ENCODE results near the gene STAT5B. TPM values are rescaled to one million over a fixed set of nuclear protein-coding genes. Genes with fewer than 3 reads are reported as not detected.
A peak's percentile ranks its signal among the peaks of the same experiment; 100 is the strongest.

The STAT5B gene
- total RNA-seq, 1 donor from 2014 or later = 184 TPM

DNA sequence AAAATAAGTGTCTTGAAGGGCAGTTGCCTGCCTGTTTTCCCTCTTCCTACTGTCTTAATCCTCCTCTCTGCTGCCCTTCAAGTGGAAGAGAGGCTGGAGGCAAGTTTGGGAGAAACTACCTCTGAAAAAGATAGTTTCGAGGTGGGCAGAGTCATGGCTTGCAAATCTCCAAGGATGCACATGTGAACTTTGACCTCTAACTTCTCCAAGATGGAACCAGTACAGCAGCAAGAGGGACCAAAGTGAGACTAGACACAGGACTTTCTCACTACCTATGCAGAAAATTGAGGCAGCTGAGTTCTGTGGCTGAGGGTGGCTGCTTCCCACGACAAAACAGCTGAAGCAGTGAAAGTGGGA is 94.4 kb downstream of the STAT5B start:
- intact Hi-C loops (cut with micrococcal nuclease) = loop anchor here (1.0 to 10.0 kb wide), 5 partner anchors 27 to 217 kb away; partner anchors contain the start of genes CNP, DHX58 and STAT5A
- peak overlapping the region; percentile 15 for H3K27ac Mint-ChIP-seq
- H3K36me3 Mint-ChIP-seq (ENCODE audit: low read depth) = peaks cover 3% of the 10 kb centered on the region
- DNase-seq = peak; percentile 56
- H3K4me3 Mint-ChIP-seq = peak overlapping the region; percentile 66
- peaks cover 44% of the 10 kb centered on the region for H3K4me1 Mint-ChIP-seq
- H3K9me3 Mint-ChIP-seq = no peaks in the 10 kb centered on the region
- peaks cover 25% of the 10 kb centered on the region for H3K27me3 Mint-ChIP-seq

GRCh38 chr17:42180922-42181850 is 95.0 kb downstream of the STAT5B start, which contains the start of gene KCNH4:
KCNH4 (minus strand) TSS chr17:42181142; CDS start chr17:42180945, 197 bp downstream.
- intact Hi-C loops (cut with micrococcal nuclease) = loop anchor here (1.0 to 10.0 kb wide), 5 partner anchors 26 to 216 kb away; partner anchors contain the start of genes CNP, DHX58 and STAT5A
- Mint-ChIP-seq H3K4me3 (peak within 1 kb of the TSS; percentile 70), H3K9me3 (no peaks in the 10 kb centered on the region), H3K4me1 (peaks cover 44% of the 10 kb centered on the region), H3K27ac (peak within 1 kb of the TSS; percentile 15), H3K36me3 (ENCODE audit: low read depth) (peaks cover 3% of the 10 kb centered on the region), H3K27me3 (peaks cover 25% of the 10 kb centered on the region)
- peak; percentile 96 for DNase-seq

DNA sequence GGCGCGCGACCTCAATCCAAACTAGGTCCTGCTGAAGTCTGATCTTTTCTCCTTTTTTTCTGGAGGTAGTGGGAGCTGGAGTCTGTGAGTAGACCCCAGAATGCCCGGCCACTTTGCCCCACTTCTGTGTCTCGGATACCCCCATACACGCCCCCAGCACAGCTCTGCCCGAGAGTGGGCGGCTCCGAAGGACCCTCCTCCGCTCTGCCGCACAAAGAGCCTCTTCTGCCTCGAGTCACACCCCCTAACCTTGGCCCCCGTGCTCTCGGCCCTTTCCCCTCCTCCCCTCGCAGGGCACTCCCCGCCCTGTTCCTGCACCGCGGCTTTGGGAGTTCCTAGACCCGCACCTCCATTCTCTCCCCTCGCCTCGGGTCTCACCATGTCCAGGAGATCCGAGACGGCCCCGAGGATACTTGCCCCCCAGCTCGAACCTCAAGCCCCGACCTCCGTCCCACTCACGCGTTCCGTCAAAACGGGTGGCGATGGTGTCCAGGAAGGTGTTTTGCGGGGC is 95.7 kb downstream of the STAT5B start:
- Mint-ChIP-seq H3K27me3 (peaks cover 25% of the 10 kb centered on the region), H3K9me3 (no peaks in the 10 kb centered on the region), H3K4me1 (peaks cover 42% of the 10 kb centered on the region), H3K27ac (peak overlapping the region; percentile 11), H3K4me3 (peak overlapping the region; percentile 70), H3K36me3 (ENCODE audit: low read depth) (peaks cover 3% of the 10 kb centered on the region)
- intact Hi-C loops (cut with micrococcal nuclease) = loop anchor here (2.0 to 10.0 kb wide), 4 partner anchors 68 to 216 kb away; partner anchors contain the start of genes CNP, DHX58 and STAT5A
- DNase-seq = peak; percentile 63

DNA sequence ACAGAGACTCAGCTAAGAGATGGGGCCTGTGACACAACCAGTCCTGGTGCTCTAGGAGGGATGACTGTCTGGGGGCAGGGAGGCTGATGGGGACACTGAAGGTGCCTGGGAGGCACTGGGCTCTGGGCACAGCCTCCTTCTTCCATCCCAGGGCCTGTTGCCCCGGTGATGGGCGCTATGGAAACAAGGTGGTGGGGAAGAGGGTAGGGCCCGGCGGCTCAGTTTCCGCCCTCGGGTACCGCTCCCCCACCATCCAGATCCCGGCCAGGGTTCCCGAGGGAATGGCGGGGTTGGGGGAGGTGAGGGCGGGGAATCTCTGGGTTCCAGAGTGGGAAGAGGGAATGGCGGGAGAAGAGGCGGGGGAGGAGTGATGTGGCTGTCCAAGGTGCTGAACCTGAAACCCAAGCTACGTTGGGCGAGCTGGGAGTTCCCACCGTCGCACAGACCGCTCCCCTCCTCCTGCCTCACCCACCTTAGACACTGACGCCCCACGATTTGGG is 96.2 kb downstream of the STAT5B start:
- peaks cover 40% of the 10 kb centered on the region for H3K4me1 Mint-ChIP-seq
- DNase-seq = peak; percentile 79
- intact Hi-C loops (cut with micrococcal nuclease) = loop anchor here (2.0 to 10.0 kb wide), 4 partner anchors 68 to 215 kb away; partner anchors contain the start of genes CNP, DHX58 and STAT5A

GRCh38 chr17:42179335-42179734 is 96.9 kb downstream of the STAT5B start:
- Mint-ChIP-seq H3K27ac (no peak overlapping the region), H3K4me1 (peaks cover 38% of the 10 kb centered on the region), H3K4me3 (no peak overlapping the region), H3K27me3 (peaks cover 25% of the 10 kb centered on the region), H3K9me3 (no peaks in the 10 kb centered on the region), H3K36me3 (ENCODE audit: low read depth) (peaks cover 3% of the 10 kb centered on the region)
- intact Hi-C loops (cut with micrococcal nuclease) = no loop called here
- DNase-seq = peak; percentile 55

More for the DNA sequence above, 96.2 kb downstream of the STAT5B start:
- Mint-ChIP-seq H3K9me3 (no peaks in the 10 kb centered on the region), H3K27me3 (peaks cover 25% of the 10 kb centered on the region), H3K27ac (no peak overlapping the region), H3K4me3 (peak overlapping the region; percentile 70), H3K36me3 (ENCODE audit: low read depth) (peaks cover 3% of the 10 kb centered on the region)

DNA sequence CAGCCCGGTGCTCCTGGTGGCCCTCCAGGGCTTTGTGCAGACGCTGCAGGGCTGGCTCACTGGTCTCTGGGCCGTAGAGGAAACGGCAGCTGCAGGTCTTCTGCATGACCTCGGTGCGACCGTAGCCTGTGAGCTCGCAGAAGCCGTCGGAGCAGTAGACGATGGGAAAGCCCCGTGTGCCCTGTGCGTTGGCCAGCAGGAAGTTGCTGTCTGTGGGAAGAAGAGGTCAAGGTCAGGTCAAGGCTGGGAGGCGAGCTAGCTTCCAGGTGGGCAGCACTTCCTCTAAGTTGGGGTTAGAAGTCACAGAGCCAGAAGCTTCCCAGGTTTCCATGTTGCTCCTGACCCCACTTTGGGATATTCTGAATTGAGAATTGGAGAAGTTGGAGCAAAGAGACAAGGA is 97.4 kb downstream of the STAT5B start:
- intact Hi-C loops (cut with micrococcal nuclease) = no loop called here
- Mint-ChIP-seq H3K4me1 (peaks cover 37% of the 10 kb centered on the region), H3K36me3 (ENCODE audit: low read depth) (peaks cover 3% of the 10 kb centered on the region), H3K4me3 (peak overlapping the region; percentile 49), H3K9me3 (no peaks in the 10 kb centered on the region), H3K27me3 (peaks cover 25% of the 10 kb centered on the region), H3K27ac (peak overlapping the region; percentile 39)
- peak; percentile 70 for DNase-seq

DNA sequence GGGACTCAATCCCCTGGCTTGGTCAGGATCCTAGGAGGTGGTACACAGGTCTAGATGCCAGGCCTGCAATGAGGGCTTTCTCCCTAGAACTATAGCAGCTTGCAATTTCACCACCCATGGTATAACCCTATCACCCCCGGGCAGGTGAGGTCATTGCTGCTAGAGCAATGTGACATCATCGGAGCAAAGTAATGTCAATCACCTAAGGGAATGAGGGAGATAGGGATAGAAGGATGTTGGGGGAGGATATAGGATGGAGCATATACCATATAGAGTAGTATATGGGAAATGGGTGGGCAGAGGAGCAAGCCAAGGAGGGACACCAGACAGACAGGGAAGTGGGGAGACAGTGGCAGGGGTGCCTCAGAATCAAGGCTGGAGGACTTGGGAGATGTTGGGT is 98.5 kb downstream of the STAT5B start:
- Mint-ChIP-seq H3K9me3 (no peaks in the 10 kb centered on the region), H3K4me1 (peaks cover 29% of the 10 kb centered on the region), H3K27ac (no peak overlapping the region), H3K27me3 (peaks cover 25% of the 10 kb centered on the region), H3K4me3 (no peak overlapping the region), H3K36me3 (ENCODE audit: low read depth) (peaks cover 3% of the 10 kb centered on the region)
- intact Hi-C loops (cut with micrococcal nuclease) = no loop called here
- DNase-seq = no peak

DNA sequence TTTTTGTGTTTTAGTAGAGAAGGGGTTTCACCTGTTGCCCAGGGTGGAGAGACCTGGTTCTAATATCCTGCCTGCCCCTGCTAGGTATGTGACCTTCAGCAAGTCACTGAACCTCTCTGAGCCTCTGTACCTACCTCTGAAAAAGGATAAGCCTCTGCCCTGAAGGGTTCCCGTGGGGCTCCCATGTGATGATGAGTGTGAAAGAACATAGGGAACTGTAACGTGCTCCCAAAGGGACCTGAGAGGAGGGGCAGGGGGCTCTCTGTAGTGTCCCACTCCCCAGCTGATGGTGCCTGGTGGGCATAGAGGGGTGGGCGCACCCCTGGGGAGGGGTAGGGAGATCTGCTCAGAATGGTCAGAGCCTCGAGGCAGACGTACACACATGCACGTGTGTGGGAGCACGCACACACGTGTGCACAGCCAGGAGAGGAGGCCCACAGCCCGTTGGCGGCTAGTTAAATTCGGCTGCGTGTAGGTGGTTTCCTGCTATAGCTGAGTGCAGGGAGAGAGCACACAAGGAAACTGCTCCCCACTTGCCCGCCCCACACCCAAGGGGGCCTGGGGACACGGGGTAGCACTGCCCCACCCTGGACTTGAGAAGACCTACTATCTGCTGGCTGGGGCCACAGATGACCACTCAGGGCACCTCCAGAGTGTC is 101.9 kb downstream of the STAT5B start:
- Mint-ChIP-seq H3K4me3 (no peak overlapping the region), H3K36me3 (ENCODE audit: low read depth) (peaks cover 3% of the 10 kb centered on the region), H3K27ac (no peak overlapping the region), H3K4me1 (peaks cover 15% of the 10 kb centered on the region), H3K9me3 (no peaks in the 10 kb centered on the region), H3K27me3 (peaks cover 11% of the 10 kb centered on the region)
- intact Hi-C loops (cut with micrococcal nuclease) = no loop called here
- DNase-seq = no peak

DNA sequence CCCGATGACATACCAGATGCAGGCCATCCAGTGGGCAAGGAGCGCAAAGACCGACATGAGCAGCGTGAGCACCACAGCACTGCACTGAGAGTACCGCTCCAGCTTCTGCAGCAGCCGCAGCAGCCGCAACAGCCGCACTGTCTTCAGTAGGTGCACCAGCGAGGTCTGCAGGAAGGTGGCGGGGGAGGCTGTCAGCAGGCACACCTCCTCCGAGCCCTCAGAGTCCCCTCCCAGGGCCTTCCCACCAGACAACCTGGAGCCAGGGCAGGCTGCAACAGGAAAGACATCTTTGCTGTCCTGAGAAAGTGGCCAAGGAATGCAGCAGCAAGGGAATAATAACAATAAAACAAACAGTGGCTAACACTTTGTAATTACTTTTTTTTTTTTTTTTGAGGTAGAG is 104.4 kb downstream of the STAT5B start:
- intact Hi-C loops (cut with micrococcal nuclease) = no loop called here
- no peak for DNase-seq
- H3K36me3 Mint-ChIP-seq (ENCODE audit: low read depth) = no peaks in the 10 kb centered on the region
- no peak overlapping the region for H3K27ac Mint-ChIP-seq
- H3K27me3 Mint-ChIP-seq = peaks cover 2% of the 10 kb centered on the region
- no peak overlapping the region for H3K4me3 Mint-ChIP-seq
- H3K4me1 Mint-ChIP-seq = peaks cover 4% of the 10 kb centered on the region
- no peaks in the 10 kb centered on the region for H3K9me3 Mint-ChIP-seq

DNA sequence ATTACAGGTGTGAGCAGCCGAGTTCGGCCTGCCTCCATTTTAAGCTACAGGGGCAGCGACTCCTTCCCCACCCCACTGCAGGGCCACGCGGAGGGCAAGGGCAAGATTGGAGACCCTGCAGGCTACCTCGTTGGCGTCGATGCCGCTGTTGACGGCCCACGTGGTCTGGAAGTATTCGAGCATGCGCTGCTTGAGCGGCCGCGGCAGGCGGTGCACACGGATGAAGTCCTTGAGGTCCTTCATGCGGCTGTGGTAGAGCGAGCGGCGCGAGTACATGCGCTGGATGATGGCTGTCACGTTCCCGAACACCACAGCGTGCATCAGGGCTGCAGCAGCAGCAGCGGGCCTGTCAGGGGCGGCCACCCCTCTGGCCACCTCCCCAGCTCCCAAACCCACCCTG is 106.8 kb downstream of the STAT5B start:
- DNase-seq = no peak
- no peaks in the 10 kb centered on the region for H3K9me3 Mint-ChIP-seq
- no peaks in the 10 kb centered on the region for H3K36me3 Mint-ChIP-seq (ENCODE audit: low read depth)
- no peak overlapping the region for H3K27ac Mint-ChIP-seq
- H3K4me1 Mint-ChIP-seq = no peaks in the 10 kb centered on the region
- no peak overlapping the region for H3K4me3 Mint-ChIP-seq
- peaks cover 2% of the 10 kb centered on the region for H3K27me3 Mint-ChIP-seq
- intact Hi-C loops (cut with micrococcal nuclease) = no loop called here

DNA sequence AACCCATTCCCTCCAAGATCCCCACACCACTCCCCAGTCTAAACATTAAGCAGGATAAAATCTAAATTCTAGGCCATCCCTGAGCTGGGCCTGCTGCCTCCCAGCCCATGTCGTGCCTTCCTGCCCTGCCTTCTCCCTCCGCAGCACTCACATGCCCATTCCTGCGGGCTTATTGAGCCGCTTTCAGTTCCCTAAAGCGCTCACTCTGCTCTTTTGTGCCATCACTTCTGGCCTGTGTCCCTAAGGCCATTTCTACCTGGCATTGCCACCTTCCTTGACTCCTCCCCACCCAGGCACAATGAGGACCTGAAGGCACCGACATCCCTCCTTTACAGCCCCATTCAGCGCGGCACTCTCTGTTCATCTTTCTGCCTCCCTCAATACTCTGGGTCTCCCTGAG is 108.4 kb downstream of the STAT5B start:
- H3K9me3 Mint-ChIP-seq = no peaks in the 10 kb centered on the region
- no peak overlapping the region for H3K27ac Mint-ChIP-seq
- no peaks in the 10 kb centered on the region for H3K36me3 Mint-ChIP-seq (ENCODE audit: low read depth)
- H3K27me3 Mint-ChIP-seq = peaks cover 2% of the 10 kb centered on the region
- DNase-seq = no peak
- peaks cover 4% of the 10 kb centered on the region for H3K4me1 Mint-ChIP-seq
- H3K4me3 Mint-ChIP-seq = no peak overlapping the region
- intact Hi-C loops (cut with micrococcal nuclease) = no loop called here

GRCh38 chr17:42166196-42166763 is 109.9 kb downstream of the STAT5B start:
- Mint-ChIP-seq H3K27me3 (peaks cover 2% of the 10 kb centered on the region), H3K4me3 (no peak overlapping the region), H3K27ac (no peak overlapping the region), H3K36me3 (ENCODE audit: low read depth) (no peaks in the 10 kb centered on the region), H3K9me3 (no peaks in the 10 kb centered on the region), H3K4me1 (peaks cover 4% of the 10 kb centered on the region)
- no peak for DNase-seq
- intact Hi-C loops (cut with micrococcal nuclease) = no loop called here

DNA sequence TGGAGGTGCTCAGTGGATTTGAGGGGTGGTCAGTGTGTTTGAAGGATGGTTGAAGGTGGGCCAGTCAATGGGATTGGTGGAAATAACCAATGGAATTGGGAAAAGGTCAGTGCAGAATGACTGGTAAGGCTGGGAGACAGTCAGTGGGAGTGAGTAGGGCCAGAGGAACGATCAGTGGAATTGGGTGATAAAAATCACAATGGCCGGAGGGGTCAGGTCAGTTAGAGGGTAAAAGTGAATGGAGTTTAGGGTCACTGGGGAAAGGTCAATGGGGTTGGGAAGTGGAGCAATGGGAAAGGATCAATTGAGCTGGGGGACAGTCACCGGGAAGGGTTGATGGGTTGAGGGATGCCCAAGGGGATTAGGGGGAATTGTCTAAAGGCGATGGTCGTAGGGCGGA is 110.4 kb downstream of the STAT5B start:
- H3K27me3 Mint-ChIP-seq = peaks cover 2% of the 10 kb centered on the region
- no peak overlapping the region for H3K27ac Mint-ChIP-seq
- no peak for DNase-seq
- intact Hi-C loops (cut with micrococcal nuclease) = no loop called here
- H3K9me3 Mint-ChIP-seq = no peaks in the 10 kb centered on the region
- peaks cover 4% of the 10 kb centered on the region for H3K4me1 Mint-ChIP-seq
- H3K4me3 Mint-ChIP-seq = no peak overlapping the region
- H3K36me3 Mint-ChIP-seq (ENCODE audit: low read depth) = no peaks in the 10 kb centered on the region

Data from activated CD4-positive, alpha-beta T cell treated with anti-CD3 and anti-CD28 coated beads, Interleukin-2, amount 10 ng/mL, durations not matched to agents 24 days and 14 days (primary cell).